HCT116 (cell line): Measurements from ENCODE around the gene ZC3H12A. TPM values are rescaled to one million over a fixed set of nuclear protein-coding genes. Genes with fewer than 3 reads are reported as not detected.

ENCODE experiments used
- ATAC-seq: fragments of 200-7000 bp; cut with Tn5 transposase; 2 replicates; pipeline ENCODE4 v1.9.1; 2020; ENCODE audit warnings: mild to moderate bottlenecking, moderate library complexity
- BruUV-seq: library from RNA; stranded (reverse); fragments of 400-500 nt; replicated peaks from 2 replicates; lab custom pipeline; 2021; lab: Mats Ljungman, UMichigan
- CTCF ChIA-PET: fragments of 300-600 bp; sonication (Branson Sonifier 250); formaldehyde crosslinking; loops from one replicate; lab custom pipeline; 2021; ENCODE audit warnings: antibody characterized with exemption; lab: Charles Lee
- POLR2A ChIA-PET: fragments of 300-600, 350-600 bp; sonication (Branson Sonifier 250); formaldehyde crosslinking; loops from one replicate; lab custom pipeline; 2021; ENCODE audit warnings: antibody characterized with exemption; lab: Charles Lee
- RAD21 ChIA-PET, 2 experiments: fragments of 300-600 bp; sonication (Branson Sonifier 250); formaldehyde crosslinking; loops; one replicate each; lab custom pipeline; 2023; ENCODE audit warnings: low total read pairs in 2 of 2; ENCODE audit not compliant: uncharacterized antibody in 2 of 2, unreplicated experiment in 2 of 2, low non-redundant PET in 1 of 2; lab: Charles Lee
- DNase-seq: peaks from one replicate; pipeline ENCODE4 v3.0.0-alpha.2; 2010; ENCODE audit warnings: low read depth, low spot score
- H2AFZ ChIP-seq: fragments of 200-600 bp; shearing (Covaris generic), sonication (generic); 2 replicates; pipeline ENCODE4 v1.6.1; 2017; ENCODE audit warnings: low read depth, mixed run types, mixed read lengths, antibody characterized with exemption, low read length; ENCODE audit not compliant: poor library complexity, severe bottlenecking
- H3K27ac ChIP-seq: 2 replicates; pipeline ENCODE4 v1.5.1; 2012; ENCODE audit warnings: low read depth, low read length
- H3K27me3 ChIP-seq: fragments of 200-600 bp; sonication (generic); 2 replicates; pipeline ENCODE4 v1.6.1; 2016; ENCODE audit warnings: mixed run types, low read length, mixed read lengths; ENCODE audit not compliant: insufficient read depth
- H3K36me3 ChIP-seq, 2 experiments: fragments of 200-500 bp in 1 of 2; fragments of 200-600 bp in 1 of 2; sonication (Bioruptor generic) in 1 of 2; sonication (generic) in 1 of 2; 2 replicates each; pipeline versions ENCODE4 v1.5.1 to v1.6.1; 2014 to 2016; ENCODE audit warnings: low read length in 2 of 2, inconsistent platforms in 1 of 2, mixed read lengths in 1 of 2, mixed run types in 1 of 2; ENCODE audit not compliant: insufficient read depth in 2 of 2, control insufficient read depth in 1 of 2
- H3K4me1 ChIP-seq, 2 experiments: fragments of 200-600 bp in 1 of 2; sonication (generic) in 1 of 2; 2 replicates each; pipeline versions ENCODE4 v1.5.1 to v1.6.1; 2012 to 2017; ENCODE audit warnings: low read length in 2 of 2, inconsistent platforms in 1 of 2, mild to moderate bottlenecking in 1 of 2, mixed read lengths in 1 of 2, mixed run types in 1 of 2, moderate library complexity in 1 of 2; ENCODE audit not compliant: insufficient read depth in 2 of 2, control insufficient read depth in 1 of 2
- H3K4me2 ChIP-seq: fragments of 200-600 bp; sonication (generic); 2 replicates; pipeline ENCODE4 v1.6.1; 2017; ENCODE audit warnings: mixed run types, low read length, mixed read lengths
- H3K4me3 ChIP-seq, 2 experiments: fragments of 200-600 bp in 1 of 2; sonication (generic) in 1 of 2; replicated peaks in 1 of 2; 2 replicates each; pipeline ENCODE4 v1.5.1; 2011 to 2016; ENCODE audit warnings: low read length in 2 of 2, control low read depth in 1 of 2, low read depth in 1 of 2, mild to moderate bottlenecking in 1 of 2, mixed read lengths in 1 of 2, mixed run types in 1 of 2
- H3K79me2 ChIP-seq: fragments of 200-600 bp; sonication (generic); 2 replicates; pipeline ENCODE4 v1.6.1; 2017; ENCODE audit warnings: mild to moderate bottlenecking, mixed run types, low read length, moderate library complexity, mixed read lengths; ENCODE audit not compliant: insufficient read depth
- H3K9ac ChIP-seq: fragments of 200-600 bp; sonication (generic); 2 replicates; pipeline ENCODE4 v1.6.1; 2016; ENCODE audit warnings: low read length, mixed read lengths
- H3K9me2 ChIP-seq: fragments of 200-600 bp; sonication (generic), shearing (Covaris generic); 2 replicates; pipeline ENCODE4 v1.6.1; 2017; ENCODE audit warnings: mixed run types, mild to moderate bottlenecking, moderate library complexity; ENCODE audit not compliant: insufficient read depth
- H3K9me3 ChIP-seq, 2 experiments: fragments of 200-500 bp in 1 of 2; fragments of 200-600 bp in 1 of 2; sonication (Bioruptor generic) in 1 of 2; sonication (generic) in 1 of 2; 2 replicates each; pipeline ENCODE4 v1.6.1; 2014 to 2017; ENCODE audit warnings: low read length in 2 of 2, mixed read lengths in 2 of 2, inconsistent platforms in 1 of 2, low read depth in 1 of 2, mild to moderate bottlenecking in 1 of 2, mixed run types in 1 of 2, moderate library complexity in 1 of 2; ENCODE audit not compliant: control insufficient read depth in 1 of 2, insufficient read depth in 1 of 2
- H4K20me1 ChIP-seq: fragments of 200-600 bp; sonication (generic), shearing (Covaris generic); 2 replicates; pipeline ENCODE4 v1.6.1; 2017; ENCODE audit warnings: mixed run types, mild to moderate bottlenecking, moderate library complexity; ENCODE audit not compliant: insufficient read depth
- EGR1 ChIP-seq: IDR thresholded peaks from 2 replicates; pipeline ENCODE4 v1.6.1; 2012; ENCODE audit warnings: low read depth
- EZH2phosphoT487 ChIP-seq: fragments of 200-600 bp; IDR thresholded peaks from 2 replicates; pipeline ENCODE4 v1.6.1; 2018; ENCODE audit warnings: antibody characterized with exemption, borderline replicate concordance
- RAD21 ChIP-seq: IDR thresholded peaks from 2 replicates; pipeline ENCODE4 v1.6.1; 2012; ENCODE audit warnings: low read depth, mild to moderate bottlenecking
- SIN3A ChIP-seq: IDR thresholded peaks from 2 replicates; pipeline ENCODE4 v1.6.1; 2012; ENCODE audit warnings: low read depth
- SRF ChIP-seq: IDR thresholded peaks from 2 replicates; pipeline ENCODE4 v1.6.1; 2012; ENCODE audit warnings: low read depth
- intact Hi-C: fragments of 100-400 bp; cut with micrococcal nuclease; formaldehyde crosslinking; loops from 2 replicates; pipeline ENCODE4 v1.10.0; 2022
- total RNA-seq: library from RNA; stranded (reverse); gene quantifications from one replicate; pipeline ENCODE4 v1.2.1, GENCODE V29; 2021; ENCODE audit not compliant: unreplicated experiment
- TF ChIP-seq, protein P1 (sequence below): IDR thresholded peaks from 2 replicates; pipeline ENCODE4 v1.6.1; 2012; ENCODE audit warnings: low read depth

ZC3H12A gene
- total RNA-seq, 1 experiment from 2014 or later, result 10.6 TPM

DNA sequence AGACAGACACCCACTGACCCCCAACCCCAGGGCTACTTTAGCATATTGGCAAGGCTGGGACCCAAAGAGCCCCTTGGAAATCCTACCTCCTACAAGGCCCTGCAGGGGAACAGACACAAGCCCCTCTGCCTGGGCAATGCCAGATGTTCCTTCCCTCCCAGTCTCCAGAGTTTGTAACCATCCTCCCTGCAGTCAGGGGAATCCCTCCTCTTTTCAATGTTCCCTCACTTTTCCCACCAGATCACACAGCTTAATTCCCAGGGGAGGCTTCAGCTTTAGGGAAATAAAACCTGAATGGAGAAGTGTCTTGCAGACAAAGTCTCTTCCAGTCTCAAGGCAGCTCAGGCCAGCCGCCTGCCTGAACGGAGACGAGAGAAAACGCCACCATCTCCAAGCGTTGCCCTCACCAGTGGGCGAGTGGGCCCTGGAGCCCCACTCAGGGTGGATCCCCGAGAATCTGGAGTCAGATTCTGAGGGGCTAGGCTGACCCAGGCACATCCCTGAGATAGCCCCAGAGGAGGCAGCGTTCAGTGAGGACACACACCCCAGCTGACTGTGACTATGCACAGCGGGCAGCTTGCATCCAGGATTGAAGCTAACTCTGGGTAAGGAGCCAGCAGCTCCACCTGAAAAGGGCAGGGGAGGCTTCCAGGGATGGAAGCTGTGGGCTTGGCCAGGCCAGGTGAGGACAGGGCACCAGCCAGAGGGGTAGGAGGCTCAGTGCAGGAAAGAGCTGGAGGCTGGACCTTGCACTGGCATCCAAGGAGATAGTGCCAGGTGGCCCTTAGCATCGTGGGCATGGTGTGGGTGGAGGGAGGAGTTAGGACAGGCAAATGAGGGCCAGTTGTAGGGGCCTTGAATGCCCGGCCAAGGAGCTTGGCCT is 44.0 kb upstream of the ZC3H12A start (continued):
- TF ChIP-seq SRF, result no peak

DNA sequence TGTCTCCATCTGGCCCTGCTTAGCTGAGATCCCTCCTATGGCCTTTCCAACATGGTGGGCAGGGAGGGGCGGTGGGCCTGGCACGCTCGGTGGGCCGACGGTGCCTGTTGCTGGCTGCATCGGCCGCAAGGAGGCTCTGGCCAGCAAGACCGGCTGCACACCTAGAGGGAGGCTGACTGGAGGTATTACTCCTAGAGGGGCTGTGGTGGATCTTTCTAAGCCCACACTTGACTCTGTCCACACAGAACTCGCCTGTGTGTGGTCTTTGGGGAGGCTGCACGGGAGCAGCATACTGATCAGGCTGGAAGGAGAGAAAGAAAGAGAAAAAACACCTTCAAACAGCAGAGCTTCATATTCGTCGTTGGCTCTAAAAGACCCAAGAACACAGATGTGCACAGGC is 41.7 kb upstream of the ZC3H12A start:
- DNase-seq (no peak), ATAC-seq (no peak)
- Histone ChIP-seq H3K27ac (no peak overlapping the region), H3K4me3 (no peak overlapping the region), H3K4me2 (no peak overlapping the region), H3K27me3 (peaks cover 22% of the 10 kb centered on the region; the same call in 1 of the 2 replicates), H2AFZ (no peak overlapping the region), H3K9me2 (no peaks in the 10 kb centered on the region), H4K20me1 (no peaks in the 10 kb centered on the region), H3K9ac (no peak overlapping the region), H3K79me2 (no peaks in the 10 kb centered on the region), H3K4me1 (peaks cover 0 to 6% of the 10 kb centered on the region in 2 experiments; a peak in 1 of 4 replicates), H3K9me3 (no peaks in the 10 kb centered on the region), H3K36me3 (no peaks in the 10 kb centered on the region)
- intact Hi-C loops, result loop anchor here (10.0 kb wide), 3 partner anchors 408 to 878 kb away; no protein-coding TSS in a partner anchor
- ChIA-PET RAD21 (no interaction called here), POLR2A (no interaction called here), CTCF (interaction anchor here (2.6 kb wide), 1 partner anchor 857 kb away, joined by 16 read pairs; no protein-coding TSS in a partner anchor)
- no TSS peak for BruUV-seq
- TF ChIP-seq SIN3A, result no peak
- TF ChIP-seq RAD21, result no peak
- TF ChIP-seq EGR1, result no peak
- no peak for TF ChIP-seq EZH2phosphoT487
- TF ChIP-seq, protein P1, sequence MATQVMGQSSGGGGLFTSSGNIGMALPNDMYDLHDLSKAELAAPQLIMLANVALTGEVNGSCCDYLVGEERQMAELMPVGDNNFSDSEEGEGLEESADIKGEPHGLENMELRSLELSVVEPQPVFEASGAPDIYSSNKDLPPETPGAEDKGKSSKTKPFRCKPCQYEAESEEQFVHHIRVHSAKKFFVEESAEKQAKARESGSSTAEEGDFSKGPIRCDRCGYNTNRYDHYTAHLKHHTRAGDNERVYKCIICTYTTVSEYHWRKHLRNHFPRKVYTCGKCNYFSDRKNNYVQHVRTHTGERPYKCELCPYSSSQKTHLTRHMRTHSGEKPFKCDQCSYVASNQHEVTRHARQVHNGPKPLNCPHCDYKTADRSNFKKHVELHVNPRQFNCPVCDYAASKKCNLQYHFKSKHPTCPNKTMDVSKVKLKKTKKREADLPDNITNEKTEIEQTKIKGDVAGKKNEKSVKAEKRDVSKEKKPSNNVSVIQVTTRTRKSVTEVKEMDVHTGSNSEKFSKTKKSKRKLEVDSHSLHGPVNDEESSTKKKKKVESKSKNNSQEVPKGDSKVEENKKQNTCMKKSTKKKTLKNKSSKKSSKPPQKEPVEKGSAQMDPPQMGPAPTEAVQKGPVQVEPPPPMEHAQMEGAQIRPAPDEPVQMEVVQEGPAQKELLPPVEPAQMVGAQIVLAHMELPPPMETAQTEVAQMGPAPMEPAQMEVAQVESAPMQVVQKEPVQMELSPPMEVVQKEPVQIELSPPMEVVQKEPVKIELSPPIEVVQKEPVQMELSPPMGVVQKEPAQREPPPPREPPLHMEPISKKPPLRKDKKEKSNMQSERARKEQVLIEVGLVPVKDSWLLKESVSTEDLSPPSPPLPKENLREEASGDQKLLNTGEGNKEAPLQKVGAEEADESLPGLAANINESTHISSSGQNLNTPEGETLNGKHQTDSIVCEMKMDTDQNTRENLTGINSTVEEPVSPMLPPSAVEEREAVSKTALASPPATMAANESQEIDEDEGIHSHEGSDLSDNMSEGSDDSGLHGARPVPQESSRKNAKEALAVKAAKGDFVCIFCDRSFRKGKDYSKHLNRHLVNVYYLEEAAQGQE, result no peak
